ENCODE data around the gene LINGO3.
"Not testable (repeated sequence)": the region's sequence is repeated elsewhere in the genome, so short reads cannot be mapped to it uniquely, and the experiment has no call there.

LINGO3 gene, protein sequence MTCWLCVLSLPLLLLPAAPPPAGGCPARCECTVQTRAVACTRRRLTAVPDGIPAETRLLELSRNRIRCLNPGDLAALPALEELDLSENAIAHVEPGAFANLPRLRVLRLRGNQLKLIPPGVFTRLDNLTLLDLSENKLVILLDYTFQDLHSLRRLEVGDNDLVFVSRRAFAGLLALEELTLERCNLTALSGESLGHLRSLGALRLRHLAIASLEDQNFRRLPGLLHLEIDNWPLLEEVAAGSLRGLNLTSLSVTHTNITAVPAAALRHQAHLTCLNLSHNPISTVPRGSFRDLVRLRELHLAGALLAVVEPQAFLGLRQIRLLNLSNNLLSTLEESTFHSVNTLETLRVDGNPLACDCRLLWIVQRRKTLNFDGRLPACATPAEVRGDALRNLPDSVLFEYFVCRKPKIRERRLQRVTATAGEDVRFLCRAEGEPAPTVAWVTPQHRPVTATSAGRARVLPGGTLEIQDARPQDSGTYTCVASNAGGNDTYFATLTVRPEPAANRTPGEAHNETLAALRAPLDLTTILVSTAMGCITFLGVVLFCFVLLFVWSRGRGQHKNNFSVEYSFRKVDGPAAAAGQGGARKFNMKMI

GRCh38 chr19:2308114-2308556 lies at the start of gene LINGO3:
Gene LINGO3, minus strand, starts transcription at chr19:2308154. Its CDS starts 16,378 bp downstream, at chr19:2291776.
- no peak for DNase-seq

DNA sequence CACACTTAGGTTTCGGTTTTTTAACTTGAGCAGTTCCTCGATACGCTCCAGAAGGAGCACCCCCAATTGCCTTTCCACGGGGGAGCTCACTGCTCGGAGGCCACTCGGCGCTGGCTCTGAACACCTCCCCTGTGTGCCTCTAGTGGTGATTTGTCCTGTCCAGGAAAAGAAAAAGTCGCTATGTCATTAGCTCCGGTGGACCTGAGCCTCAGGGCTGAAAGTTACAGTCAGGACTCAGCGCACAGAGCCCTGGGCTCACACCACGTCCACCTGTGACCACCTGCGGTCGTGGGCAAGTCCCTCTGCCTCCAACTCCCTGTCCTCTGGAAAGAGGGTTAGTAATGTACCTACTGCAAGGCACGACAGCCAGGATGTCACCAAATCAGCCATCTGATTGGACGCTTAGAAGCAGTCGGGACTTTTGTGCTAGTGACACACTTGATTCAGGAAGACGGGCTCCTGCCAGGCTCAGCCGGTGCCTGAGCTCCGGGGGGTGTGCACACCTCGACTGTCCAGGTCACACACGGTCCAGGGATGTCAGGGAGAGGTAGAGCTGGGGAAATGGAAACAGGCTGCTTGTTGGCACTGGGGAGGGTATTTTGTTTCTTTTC lies 48.2 kb upstream of the LINGO3 start:
- DNase-seq, result no peak

DNA sequence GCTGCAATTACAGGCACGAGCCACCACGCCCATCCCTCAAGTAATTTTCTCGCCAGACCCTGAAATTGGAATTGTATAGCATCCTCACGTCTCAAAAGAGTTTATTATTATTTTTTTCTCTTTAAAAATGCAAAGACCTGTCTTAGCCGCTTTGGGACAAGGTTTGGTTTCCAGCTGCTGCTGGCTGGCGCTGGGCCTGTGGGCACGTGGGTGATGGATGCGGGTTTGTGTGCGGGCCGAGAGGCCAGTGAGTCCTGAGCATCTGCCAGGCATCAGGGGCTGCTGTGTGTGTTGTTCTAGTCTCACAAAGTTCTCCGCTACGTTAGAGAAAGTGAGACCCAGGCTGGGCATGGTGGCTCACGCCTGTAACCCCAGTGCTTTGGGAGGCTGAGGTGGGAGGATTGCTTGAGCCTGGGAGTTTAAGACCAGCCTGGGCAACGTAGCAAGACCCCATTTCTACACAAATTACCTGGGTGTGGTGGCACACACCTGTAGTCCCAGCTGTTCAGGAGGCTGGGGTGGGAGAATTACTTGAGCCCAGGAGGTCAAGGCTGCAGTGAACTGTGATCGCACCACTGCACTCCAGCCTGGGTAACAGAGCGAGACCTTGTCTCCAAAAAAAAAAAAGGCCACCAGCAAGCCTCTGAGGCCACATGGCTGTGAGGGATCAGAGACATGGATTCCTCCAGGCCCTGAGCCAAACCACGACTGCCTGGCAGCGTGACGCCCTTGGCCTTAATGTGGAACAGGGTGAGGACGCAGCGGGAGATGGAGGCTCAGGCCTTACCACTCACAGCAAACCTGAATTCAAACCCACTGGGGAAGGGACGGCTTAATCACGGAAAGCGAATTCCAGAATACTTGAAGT lies 47.4 kb upstream of the LINGO3 start:
- no peak for DNase-seq

DNA sequence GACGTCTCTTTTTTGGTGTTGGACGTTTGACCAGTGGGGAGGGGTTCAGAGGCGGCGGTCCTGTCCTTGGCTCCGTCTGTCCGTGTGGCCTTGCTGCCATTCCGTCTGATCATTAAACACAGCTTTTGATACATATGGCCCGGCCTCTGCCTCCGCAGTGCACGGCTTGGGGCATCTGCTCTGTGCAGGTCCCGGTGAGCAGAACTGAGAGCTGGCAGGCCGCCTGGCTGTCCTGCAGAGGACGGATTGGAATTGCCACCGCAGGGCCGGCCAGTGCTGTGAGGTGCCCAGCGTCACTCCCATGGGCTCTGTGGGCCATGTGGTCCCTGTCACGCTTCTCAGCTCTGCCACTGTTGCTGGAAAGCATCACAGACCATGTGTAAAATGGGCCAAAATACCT lies 46.7 kb upstream of the LINGO3 start:
- no peak for DNase-seq

DNA sequence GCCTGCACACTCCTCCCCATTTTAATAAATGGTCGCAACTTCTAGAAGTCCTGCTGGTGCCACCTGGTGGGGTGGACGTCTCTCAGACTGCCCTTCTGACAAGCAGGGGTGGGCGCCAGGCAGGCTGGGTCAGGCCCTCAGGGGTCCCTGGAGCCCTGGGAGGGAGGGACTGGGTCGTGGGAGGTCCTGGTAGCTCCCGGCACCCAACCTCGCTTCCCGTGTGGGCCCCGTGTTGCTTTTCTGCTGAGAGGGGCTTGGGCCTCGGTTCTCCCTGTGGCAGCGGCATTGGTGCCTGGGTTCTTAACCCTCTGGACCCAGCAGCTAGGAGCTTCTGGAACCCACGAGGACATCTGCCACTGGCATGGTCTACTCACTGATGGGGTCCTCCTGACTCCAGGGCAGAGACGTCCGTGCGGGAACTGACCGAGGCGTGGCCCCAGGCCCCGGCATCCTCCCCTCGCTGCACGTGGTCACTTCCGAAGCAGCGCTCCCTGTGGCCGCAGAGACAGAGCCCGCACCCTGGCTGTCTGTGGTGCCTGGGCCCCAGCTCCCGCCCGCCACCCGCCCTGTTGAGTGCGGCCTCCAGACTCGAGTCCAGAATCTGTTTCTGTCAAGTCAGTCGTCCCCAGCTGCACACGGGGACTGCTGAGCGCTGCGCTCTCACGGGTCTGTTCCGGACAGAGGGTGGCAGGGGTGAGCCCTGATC lies 46.1 kb upstream of the LINGO3 start:
- no peak for DNase-seq

- DNase-seq, result no peak
Observed at GRCh38 chr19:2353159-2353886, 45.4 kb upstream of the LINGO3 start.

- DNase-seq, result no peak
Observed at GRCh38 chr19:2352121-2352520, 44.2 kb upstream of the LINGO3 start.

DNA sequence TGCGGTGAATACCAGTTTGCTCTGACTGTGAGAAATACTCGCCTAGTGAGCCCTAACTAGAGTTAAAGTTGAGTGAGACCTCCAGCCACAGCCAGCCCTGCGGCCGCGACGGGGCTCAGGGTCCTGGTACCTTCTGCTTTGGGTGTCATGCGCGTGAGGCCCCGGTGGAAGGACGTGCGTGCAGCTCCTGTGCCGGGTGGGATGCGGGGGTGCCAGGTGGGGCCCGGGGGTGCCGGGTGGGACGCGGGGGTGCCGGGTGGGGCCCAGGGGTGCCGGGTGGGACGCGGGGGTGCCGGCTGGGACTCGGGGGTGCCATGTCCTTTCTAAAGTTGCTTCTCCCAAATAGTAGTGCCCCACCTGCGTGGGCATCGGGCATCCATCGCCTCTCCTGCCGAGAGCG lies 43.6 kb upstream of the LINGO3 start:
- DNase-seq, result no peak

- no peak for DNase-seq
Observed at GRCh38 chr19:2350656-2351055, 42.7 kb upstream of the LINGO3 start.

- not testable (repeated sequence) for DNase-seq
Observed at GRCh38 chr19:2349818-2350217, 41.9 kb upstream of the LINGO3 start.

- no peak for DNase-seq
Observed at GRCh38 chr19:2345794-2346663, 38.1 kb upstream of the LINGO3 start.

- DNase-seq, result no peak
Observed at GRCh38 chr19:2345076-2345475, 37.1 kb upstream of the LINGO3 start.

DNA sequence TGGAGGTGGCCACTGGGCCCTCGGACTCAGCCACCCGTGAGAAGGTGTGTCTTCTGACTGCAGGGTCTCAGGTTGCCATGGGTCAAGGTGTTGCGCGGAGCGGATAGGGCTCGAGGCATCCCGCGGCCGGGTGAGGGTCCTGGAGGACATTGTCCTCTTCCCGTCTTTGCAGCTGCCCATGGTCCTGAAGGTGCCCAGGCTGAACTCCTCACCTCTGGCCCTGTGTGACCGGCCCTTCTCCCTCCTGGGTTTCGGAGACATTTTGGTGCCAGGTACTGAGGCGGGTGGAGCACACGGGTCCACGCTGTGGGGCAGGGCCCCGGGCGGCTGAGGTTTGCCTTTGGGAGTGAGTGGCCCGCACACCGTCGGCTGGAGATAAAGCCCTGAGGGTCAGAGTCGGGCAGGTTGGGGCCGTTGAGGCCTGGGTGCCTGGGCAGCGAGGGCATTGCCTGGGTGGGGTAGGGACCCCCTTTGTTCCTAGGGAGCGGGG lies 36.5 kb upstream of the LINGO3 start:
- no peak for DNase-seq

GRCh38 chr19:2343289-2343982 lies 35.5 kb upstream of the LINGO3 start:
- DNase-seq, result no peak

DNA sequence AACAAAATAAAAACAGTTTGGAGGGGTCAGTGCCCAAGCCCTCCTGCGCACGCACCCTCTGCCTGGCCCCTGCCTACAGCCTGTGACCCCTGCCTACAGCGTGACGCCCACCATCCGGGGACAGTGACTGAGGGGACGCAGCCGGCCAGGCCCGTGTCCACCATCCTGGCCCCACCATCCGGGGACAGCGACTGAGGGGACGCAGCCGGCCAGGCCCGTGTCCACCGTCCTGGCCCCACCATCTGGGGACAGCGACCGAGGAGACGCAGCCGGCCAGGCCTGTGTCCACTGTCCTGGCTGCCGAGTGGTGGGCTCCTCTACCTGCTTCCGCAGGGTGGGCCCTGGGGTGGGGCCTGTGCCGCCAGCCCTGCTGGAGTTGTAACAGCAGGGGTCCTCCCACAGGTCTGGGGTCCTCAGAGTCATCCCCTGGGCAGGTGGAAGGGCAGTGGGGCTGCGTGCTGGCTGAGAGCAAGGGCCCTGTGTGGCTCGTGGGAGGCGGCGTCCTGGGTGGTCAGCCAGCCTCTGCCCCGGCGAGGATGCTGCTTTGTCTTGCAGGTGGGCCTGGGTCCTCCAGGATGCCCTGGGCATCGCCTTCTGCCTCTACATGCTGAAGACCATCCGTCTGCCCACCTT lies 34.8 kb upstream of the LINGO3 start:
- DNase-seq, result no peak

DNA sequence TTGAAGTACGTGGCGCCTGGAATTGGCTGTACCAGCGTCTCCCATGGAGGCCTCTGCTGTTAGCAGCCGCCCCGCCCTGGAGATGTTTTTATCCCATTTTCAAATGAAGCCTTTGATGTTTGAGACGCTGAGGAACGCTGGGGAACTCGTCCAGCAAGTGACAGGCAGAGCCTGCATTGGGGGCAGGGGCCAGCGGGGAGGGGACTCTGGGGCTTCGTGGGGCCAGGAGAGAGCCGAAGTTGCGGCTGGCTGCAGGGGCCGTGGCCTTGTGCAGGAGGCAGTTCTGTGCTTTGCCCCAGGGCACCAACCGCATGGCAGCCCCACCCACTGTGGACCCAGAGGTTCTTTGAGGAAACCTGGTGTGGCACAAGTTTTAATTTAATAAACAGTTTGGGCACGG lies 34.0 kb upstream of the LINGO3 start:
- no peak for DNase-seq

DNA sequence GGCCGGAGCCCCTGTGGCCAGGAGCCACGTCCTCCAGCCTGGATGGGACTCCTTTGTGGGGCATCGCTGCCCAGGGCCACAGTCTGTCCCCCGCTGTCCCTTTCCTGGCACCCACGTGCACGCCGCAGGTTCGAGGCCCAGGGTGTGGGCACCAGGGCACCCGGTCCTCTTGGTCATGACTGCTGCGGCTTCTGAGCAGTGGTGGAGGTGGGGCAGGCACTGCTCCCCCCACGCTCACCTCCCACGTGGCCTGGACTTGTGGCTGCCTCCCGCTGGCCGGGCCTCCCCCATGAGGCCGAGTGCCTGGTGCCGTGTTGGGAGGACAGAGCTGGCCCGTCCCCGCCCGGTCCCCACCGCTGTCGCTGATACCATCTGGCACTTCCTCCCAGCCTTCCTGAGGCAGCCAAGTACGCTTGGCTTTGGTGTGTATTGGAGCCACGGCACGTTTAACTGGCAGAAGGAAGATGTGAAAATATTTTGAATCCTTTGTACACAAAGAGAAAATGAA lies 33.3 kb upstream of the LINGO3 start:
- DNase-seq, result no peak

- no peak for DNase-seq
Observed at GRCh38 chr19:2340496-2341243, 32.7 kb upstream of the LINGO3 start.

Data from right hindlimb (tissue), 1 donor.